ENCODE data around the gene ENG. TPM values are rescaled to one million over a fixed set of nuclear protein-coding genes. Genes with fewer than 3 reads are reported as not detected.
A peak's percentile ranks its signal among the peaks of the same experiment; 100 is the strongest.

The ENG gene
- total RNA-seq, 4 donors from 2014 or later = 7.2 to 32.8 (median 18.0) TPM

GRCh38 chr9:127897193-127897692 is 42.8 kb upstream of the ENG start:
- H3K27ac ChIP-seq = peak overlapping the region; percentile 89 to 98 (median 94)
- peaks cover 25 to 47% (median 29%) of the 10 kb centered on the region in 3 donors for H3K36me3 ChIP-seq
- no peak for DNase-seq
- intact Hi-C loops (cut with DNase I) = no loop called here
- 53 to 54% methylated on average over 2 to 4 of the region's 19 CpGs for WGBS, 2 donors
- TF ChIP-seq, protein P1, sequence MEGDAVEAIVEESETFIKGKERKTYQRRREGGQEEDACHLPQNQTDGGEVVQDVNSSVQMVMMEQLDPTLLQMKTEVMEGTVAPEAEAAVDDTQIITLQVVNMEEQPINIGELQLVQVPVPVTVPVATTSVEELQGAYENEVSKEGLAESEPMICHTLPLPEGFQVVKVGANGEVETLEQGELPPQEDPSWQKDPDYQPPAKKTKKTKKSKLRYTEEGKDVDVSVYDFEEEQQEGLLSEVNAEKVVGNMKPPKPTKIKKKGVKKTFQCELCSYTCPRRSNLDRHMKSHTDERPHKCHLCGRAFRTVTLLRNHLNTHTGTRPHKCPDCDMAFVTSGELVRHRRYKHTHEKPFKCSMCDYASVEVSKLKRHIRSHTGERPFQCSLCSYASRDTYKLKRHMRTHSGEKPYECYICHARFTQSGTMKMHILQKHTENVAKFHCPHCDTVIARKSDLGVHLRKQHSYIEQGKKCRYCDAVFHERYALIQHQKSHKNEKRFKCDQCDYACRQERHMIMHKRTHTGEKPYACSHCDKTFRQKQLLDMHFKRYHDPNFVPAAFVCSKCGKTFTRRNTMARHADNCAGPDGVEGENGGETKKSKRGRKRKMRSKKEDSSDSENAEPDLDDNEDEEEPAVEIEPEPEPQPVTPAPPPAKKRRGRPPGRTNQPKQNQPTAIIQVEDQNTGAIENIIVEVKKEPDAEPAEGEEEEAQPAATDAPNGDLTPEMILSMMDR (IDR thresholded peaks at IDR 0.05) = no peak
- no peak for TF ChIP-seq POLR2A (IDR thresholded peaks at IDR 0.05)
- peaks cover 0 to 29% (median 10%) of the 10 kb centered on the region in 3 donors for H3K9me3 ChIP-seq
- peaks cover 7 to 65% (median 38%) of the 10 kb centered on the region in 3 donors for H3K4me1 ChIP-seq
- H3K4me3 ChIP-seq = peak overlapping the region in 3 of 4 donors; percentile 19 to 98 (median 90)
- no peaks in the 10 kb centered on the region for H3K27me3 ChIP-seq

GRCh38 chr9:127896395-127897192 is 42.1 kb upstream of the ENG start:
- WGBS, 2 donors = 65 to 67% methylated on average over 7 to 8 of the region's 16 CpGs
- intact Hi-C loops (cut with DNase I) = no loop called here
- H3K4me3 ChIP-seq = peak overlapping the region in 3 of 4 donors; percentile 19 to 98 (median 90)
- TF ChIP-seq, protein P1 (IDR thresholded peaks at IDR 0.05) = no peak
- no peak for TF ChIP-seq POLR2A (IDR thresholded peaks at IDR 0.05)
- H3K27me3 ChIP-seq = no peaks in the 10 kb centered on the region
- H3K27ac ChIP-seq = peak overlapping the region; percentile 89 to 98 (median 94)
- H3K4me1 ChIP-seq = peaks cover 7 to 58% (median 38%) of the 10 kb centered on the region in 3 donors
- peaks cover 0 to 29% (median 10%) of the 10 kb centered on the region in 3 donors for H3K9me3 ChIP-seq
- H3K36me3 ChIP-seq = peaks cover 26 to 54% (median 29%) of the 10 kb centered on the region in 3 donors
- no peak for DNase-seq

- DNase-seq = no peak
- TF ChIP-seq, protein P1 (IDR thresholded peaks at IDR 0.05) = no peak
- no peak for TF ChIP-seq POLR2A (IDR thresholded peaks at IDR 0.05)
- peaks cover 7 to 50% (median 31%) of the 10 kb centered on the region in 3 donors for H3K4me1 ChIP-seq
- 91 to 96% methylated on average over 2 to 6 of the region's 8 CpGs for WGBS, 2 donors
- peaks cover 0 to 29% (median 10%) of the 10 kb centered on the region in 3 donors for H3K9me3 ChIP-seq
- no peaks in the 10 kb centered on the region for H3K27me3 ChIP-seq
- intact Hi-C loops (cut with DNase I) = no loop called here
- peak overlapping the region in 1 of 4 donors; percentile 97 for H3K27ac ChIP-seq
- H3K36me3 ChIP-seq = peaks cover 29 to 62% (median 31%) of the 10 kb centered on the region in 3 donors
- H3K4me3 ChIP-seq = no peak overlapping the region
These were observed 41.4 kb upstream of the ENG start for GRCh38 chr9:127895811-127896210.

GRCh38 chr9:127893392-127893791 is 38.9 kb upstream of the ENG start:
- WGBS, 2 donors = 94 to 97% methylated on average over 4 of the region's 4 CpGs

More at GRCh38 chr9:127893392-127893791, 38.9 kb upstream of the ENG start:
- Histone ChIP-seq H3K9me3 (peaks cover 0 to 29% (median 10%) of the 10 kb centered on the region in 3 donors), H3K4me3 (no peak overlapping the region), H3K27me3 (no peaks in the 10 kb centered on the region), H3K4me1 (peaks cover 7 to 32% (median 19%) of the 10 kb centered on the region in 3 donors), H3K27ac (no peak overlapping the region), H3K36me3 (peaks cover 40 to 86% (median 40%) of the 10 kb centered on the region in 3 donors)
- intact Hi-C loops (cut with DNase I) = no loop called here
- TF ChIP-seq POLR2A (IDR thresholded peaks at IDR 0.05) = no peak
- TF ChIP-seq, protein P1 (IDR thresholded peaks at IDR 0.05) = no peak
- no peak for DNase-seq

Measured in esophagus squamous epithelium (tissue), 5 donors.